Activated CD4-positive, alpha-beta T cell treated with anti-CD3 and anti-CD28 coated beads for 48 hours (primary cell): ENCODE measurements around the gene ADGRD2.

Source experiments
- DNase-seq: peaks from one replicate; pipeline ENCODE4 v3.0.0-alpha.2; 2020

Gene ADGRD2

DNA sequence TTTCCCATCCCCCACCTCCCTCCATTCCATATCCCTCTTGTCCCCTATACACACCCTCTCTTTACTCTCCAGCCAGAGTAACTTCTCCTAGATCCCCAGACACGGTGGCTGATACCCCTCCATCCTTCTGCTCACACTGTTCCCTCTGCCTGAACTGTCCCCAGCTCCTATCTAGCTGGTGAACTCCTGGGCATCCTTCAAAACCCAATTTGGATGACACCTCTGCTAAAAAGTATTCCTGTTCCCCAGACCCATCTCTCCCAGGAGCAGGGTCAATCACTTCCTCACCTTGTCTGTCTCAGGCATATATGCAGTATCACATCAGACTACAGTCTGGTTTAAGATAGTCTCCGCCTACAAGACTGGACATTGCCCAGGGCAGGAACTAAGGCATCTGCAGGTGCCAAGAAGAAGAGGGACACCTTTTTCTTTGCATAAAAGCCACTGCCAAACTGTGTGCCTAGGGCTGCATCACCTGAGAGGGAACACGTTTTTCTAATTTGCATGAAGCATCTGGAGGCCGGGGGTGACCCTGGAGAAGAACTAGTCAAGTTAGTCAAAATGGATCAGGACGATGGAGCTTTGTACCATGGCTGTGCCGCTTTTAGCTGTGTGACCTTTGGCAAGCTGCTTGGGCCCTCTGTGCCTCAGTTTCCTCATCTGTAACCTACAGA is 29.8 kb downstream of the ADGRD2 start:
- DNase-seq, result no peak

DNA sequence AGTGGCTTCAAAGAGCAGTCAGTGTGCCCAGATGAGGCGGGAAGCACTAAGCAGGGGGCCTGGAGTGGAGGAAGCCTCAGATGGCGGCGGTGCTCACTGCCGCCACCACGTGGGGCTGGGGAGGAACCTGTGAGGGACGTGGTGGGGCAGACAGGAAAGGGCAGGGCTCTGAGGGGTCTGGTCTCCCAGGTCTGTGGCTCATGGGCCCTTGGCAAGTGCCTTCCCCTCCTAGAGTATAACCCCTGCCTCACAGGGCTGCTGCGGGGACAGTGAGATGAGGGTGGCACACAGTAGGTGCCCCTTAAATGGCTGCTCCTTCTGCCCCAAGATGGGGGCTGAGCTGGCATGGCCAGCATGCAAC is 30.4 kb downstream of the ADGRD2 start:
- DNase-seq, result no peak

DNA sequence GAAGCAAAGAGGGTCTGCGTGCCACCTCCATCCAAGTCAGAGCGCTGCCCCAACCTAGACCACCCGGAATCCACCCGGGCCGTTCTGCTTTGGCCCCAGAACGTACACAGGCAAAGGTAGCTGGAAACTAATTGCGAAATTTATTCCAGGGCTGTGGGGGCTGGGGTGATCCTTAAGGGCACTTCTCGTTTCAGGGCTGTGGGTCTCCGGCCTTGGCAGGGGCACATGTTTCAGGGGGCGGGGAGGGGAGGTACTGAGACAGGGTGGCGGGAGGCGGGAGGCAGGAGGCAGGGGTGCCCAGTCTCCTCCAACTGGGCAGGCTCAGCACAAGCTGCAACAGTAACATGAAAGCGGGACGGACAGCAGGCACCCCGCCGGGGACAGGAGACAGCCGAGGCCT is 30.9 kb downstream of the ADGRD2 start:
- no peak for DNase-seq

DNA sequence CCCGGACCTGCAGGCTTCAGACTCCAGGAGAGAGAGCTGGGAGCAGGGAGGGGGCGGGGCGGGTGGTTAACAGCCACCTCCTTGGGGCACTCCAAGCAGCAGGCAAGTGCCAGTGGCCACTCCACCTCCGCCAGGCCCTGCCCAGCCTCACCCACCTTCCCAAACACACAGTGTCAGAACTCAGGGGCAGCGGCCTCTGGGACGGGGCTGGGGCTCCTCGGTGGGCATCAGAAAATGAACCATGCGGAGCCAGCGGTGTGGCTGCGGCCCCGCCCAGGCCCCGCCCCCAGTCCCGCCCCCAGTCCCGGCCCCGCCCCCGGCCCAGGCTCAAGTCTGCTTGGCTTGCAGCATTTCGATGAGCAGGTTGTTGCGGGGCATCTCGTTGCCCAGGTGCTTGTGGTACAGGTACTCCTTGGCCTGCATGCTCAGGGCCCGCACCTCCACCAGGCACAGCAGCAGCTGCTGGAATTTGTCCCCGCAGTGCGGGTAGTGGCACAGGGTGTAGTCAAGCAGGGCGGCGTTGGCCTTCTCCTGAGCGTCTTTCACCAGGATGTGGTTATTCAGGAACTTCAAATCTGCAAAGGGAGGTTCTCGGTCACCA is 32.3 kb downstream of the ADGRD2 start:
- DNase-seq, result no peak

DNA sequence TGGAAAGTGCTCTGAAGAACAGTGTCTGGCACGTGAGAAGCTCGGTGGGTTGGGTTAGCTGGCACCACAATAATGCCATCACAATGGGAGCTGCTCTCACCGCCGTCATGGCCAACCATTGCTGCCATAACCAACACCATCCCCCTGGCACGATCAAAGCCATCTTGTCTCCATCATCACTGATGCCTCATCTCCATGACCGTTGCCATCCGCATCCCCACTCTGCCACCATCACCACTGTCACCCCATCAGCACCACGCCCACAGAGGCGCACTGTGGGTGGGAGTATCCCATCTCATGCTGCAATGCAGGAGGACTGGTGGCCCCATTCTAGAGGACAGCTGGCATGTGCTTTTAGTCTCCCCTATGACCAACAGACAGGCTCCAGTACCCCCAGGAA is 33.2 kb downstream of the ADGRD2 start:
- DNase-seq, result no peak

DNA sequence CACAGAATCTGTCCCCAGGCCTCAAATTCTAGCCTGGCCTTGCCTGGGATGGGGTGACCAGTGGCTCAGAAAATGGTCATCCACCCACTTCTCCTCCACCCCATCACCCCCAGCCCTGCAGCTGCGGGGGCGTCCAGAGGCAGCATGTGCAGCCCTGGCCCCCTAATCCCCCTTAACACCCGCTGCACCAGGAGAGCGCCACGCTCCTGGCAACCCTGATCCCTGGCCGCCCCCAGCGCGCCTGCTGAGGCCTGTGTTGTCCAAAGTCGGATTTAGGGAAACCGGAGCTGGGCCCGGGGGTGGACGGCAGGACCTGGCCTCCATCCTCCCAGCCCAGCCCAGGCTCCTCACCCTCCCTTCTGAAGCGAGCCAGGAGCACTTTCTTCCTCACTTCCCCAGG is 35.0 kb downstream of the ADGRD2 start:
- DNase-seq, result no peak

DNA sequence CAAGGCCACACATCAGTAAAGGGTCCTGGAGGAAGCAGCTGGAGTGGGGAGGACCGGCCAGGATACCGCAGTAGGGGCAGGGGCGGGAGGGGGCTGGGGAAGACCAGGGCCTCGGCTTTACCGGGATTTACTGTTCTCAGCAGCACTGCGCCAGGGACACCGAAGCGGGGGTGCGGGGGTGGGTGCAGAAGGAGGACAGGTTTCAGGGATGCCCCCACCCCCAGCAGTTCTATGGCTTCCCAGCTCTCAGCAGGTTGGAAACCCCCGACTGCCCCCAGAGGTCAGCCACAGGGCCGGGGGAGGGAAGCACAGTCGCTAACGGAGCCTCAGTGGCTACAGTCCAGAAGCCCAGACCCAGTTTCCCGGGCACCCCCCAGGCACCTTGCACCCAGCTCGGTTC is 35.7 kb downstream of the ADGRD2 start:
- no peak for DNase-seq

DNA sequence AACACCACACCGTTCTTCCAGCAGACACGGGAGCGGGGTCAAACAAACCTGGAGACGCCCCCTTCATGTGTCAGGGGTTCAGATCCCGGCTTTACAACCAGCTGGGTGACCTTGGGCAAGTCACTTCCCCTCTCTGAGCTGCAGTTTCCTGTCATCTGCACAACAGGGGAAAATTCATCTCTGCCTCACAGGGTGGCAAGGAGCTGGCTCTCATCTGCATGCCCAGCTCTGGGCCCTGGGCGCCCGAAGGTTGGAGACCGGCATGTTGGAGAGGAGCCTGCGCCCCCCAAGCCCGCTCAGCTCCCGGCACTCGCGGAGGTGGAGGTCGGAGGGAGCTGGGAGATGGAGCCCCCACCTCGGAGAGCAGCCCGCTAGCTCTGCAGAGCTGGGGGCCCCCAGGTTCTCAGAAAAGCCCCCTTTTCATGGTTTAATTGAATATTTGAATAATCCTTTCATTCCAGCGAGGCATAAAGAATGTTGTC is 36.6 kb downstream of the ADGRD2 start:
- DNase-seq, result no peak

DNA sequence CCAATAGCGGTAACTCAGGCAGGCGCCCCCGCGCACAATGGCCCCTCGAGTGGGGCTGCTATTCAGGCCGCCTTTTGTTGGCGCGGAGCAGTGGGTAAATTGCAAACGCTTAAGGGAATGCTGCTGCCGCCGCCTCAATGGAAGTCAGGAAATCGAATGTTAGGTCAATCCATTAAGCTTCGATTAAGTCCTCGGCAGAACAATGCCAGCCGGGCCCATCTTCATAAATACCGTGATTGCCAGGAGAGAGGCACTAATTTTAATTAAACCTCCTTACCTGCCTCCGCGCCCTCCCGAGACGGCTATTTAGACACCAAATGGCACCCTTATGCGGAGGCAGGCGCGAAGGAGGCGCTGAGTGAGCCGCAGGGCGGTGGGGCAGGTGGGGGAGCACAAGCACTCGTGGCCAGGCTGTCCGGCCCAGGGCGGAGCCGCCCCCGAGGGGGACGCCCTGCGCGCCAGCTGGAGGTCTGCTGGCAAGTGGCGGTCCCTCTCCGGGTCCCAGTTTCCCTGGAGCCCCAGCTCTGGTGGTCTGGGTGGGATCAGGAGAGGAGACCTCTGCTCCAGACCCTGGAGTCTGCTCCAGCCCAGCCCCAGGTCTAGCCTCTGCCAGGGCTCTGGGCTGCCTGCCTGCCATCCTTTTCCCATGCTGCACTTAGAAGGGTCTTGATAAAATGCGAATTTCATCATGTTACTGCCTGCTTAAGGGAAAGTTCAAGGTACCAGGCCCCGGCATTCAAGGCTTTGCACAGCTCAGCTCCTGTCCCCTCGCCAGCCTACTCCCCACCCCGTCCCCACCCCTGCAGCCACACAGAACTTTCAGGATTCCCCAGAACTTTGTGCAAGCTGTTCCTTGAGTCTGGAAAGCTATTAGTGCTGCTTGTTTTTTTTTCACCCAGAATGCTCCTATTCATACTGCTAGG is 37.3 kb downstream of the ADGRD2 start:
- DNase-seq, result no peak

DNA sequence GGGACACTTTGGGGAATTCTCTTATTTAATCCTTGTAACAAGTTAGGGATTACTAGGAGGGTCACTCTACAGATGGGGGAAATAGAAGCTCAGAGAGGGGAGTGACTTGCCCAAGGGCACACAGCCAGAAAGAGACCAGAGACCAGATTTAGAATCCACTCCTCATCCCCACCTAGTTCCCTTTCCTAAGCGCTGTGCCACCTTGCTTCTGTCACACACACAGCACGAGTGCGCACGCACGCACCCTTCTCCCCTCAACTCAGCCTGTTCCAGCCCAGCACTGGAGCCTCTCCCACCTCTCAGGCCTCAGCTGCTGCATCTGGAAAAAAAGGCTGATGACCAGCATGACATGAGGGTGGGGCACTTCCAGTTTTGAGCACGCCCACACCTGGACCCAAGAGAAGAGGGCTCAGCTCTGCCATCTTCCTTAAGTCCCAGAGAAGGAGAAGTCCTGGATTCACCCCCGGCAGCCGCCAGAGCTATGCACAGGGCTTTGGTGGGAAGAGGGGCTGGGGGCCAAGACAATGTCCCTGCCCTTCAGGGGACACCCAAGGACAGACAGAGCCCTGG is 38.5 kb downstream of the ADGRD2 start:
- DNase-seq, result no peak

DNA sequence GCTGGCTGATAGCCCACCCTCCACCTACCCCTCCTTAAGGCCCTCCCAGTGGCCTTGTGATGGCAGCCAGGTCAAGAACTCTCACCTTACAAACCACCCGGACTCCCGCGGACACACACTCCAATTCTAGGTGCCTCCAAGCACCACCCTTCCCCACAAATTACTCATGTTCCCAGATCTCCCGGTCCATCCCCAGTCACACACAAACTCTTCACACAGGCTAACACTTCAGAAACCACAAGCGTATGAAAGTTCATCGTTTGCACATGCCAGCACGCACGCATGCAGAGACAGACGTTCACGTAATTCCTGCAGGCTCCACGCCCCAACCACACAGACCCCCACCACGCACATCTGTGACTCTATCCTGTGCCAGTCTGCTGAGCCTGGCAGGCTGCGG is 39.0 kb downstream of the ADGRD2 start:
- no peak for DNase-seq

DNA sequence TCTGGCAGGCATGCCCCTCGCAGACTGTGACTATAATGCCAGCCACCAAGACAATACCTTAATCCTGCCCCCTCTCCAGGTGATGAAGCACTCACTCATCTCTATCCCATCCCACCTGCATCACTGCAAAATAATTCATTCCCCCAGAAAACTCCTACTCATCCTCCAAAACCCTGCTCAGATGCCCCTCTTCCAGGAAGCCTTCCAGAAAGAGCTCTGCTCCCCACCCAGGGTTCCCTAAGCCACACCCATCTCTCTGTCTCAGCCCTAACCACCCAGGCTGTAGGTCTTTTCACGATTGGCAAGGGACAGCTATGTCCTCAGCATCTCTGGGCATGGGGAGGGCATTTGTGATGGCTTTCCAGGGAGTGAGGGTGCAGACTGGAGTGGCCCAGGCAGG is 39.8 kb downstream of the ADGRD2 start:
- DNase-seq, result no peak

DNA sequence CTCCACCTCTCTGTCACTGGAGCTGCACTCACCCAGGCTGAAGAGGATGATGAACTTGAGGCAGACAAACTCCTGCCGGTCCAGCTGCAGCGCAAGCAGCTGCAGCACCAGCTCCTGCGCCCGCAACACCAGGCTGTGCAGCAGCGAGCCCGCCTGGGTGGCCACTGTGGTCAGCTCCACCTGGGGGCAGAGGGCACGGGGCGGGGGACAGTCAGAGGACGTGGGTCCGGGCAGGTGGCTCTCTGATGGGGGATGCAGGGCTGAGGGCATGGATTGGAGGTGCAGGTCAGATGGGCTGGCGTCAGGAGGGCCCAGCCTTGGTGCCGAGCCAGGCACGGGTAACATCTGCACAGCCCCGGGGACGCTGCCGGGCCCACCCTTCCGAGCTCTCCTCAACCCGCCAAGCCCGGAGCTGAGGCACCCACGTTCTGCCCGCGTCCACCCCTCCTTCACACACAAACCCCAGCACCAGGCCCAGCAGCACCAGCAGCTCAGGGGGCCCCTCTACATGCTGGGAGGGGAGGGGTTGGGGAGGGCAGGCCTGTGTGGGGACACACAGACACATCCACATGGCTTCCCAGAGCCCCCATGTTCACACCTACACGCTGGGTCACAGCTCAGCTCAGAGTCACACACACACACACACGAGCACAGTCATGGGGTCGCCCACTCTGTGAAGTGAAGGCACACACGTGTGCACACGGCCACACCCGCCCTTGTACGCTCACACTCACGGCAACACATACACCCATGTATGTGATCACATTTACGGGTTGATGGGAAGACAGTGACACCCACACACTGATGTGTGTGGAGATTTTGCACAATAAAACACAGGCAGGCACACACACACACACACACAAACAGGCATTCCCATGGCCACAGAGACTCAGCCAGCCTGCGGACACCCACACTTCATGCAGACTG is 41.1 kb downstream of the ADGRD2 start:
- no peak for DNase-seq

DNA sequence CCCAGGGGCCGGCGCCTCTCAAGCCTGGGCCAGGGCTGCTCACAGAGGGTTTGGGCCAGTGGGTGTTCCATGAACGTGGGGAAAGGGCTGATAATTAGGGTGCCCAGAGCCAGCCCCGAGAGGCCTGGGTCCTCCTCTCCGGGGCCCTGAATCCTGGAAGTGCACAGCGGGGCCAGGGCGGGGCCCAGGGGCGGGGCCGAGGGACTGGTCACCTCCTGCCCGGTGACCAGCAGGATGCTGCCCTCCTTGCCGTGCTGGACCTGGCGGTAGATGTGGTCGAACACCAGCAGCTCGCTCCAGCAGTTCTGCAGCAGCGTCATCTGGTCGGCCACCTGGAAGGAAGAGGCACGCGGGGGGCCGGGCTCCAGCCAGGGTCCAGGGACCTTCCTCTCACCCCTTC is 42.6 kb downstream of the ADGRD2 start:
- no peak for DNase-seq

DNA sequence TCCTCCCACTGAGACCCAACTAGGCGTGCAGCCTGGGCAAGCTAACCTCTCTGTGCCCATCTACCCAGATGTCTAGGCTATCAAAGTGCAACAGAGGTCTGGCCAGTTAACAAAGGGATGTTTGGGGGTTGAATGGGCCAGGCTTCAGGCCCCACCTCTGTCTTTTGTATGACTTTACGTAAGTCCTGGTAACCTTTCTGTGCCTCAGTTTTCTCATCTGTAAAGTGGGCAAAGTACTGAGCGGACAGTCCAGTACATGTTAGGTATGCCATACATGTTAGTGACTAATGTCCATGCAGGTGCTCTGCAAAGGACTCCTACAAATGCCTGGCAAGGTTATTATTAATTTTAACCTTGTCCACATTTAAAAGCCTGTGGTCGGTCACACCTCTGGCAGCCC is 43.0 kb downstream of the ADGRD2 start:
- DNase-seq, result no peak

DNA sequence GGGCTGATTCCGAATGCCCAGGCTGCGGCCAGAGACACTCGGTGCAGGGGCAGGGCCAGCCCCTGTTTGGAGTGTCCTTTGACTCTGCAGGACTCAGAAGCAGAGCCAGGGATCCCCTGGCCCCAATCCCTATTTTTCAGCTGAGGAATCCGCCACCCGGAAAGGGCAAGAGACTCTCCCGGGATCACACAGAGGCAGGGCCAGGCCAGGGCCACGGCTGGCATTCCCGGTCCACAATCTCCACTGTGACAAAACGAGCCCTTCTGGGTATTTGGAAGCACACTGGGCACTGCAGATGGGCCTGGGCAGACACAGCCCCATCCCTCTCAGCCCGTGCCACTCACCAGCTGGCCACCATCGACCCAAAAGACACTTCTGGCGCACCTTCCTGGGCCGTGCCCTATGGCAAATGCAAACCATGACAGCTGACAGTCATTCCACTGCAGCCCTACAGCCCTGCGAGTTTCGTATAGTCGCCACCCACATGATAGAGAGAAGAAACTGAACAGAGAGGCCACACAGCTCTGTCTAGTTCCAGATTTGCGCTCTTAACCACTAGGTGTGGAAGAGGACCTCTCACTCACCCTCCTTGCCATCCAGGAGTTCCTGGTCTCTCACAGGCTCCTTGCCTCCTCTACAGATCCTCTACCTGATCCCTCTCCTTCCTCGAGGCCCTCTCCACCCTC is 43.7 kb downstream of the ADGRD2 start:
- DNase-seq, result no peak

DNA sequence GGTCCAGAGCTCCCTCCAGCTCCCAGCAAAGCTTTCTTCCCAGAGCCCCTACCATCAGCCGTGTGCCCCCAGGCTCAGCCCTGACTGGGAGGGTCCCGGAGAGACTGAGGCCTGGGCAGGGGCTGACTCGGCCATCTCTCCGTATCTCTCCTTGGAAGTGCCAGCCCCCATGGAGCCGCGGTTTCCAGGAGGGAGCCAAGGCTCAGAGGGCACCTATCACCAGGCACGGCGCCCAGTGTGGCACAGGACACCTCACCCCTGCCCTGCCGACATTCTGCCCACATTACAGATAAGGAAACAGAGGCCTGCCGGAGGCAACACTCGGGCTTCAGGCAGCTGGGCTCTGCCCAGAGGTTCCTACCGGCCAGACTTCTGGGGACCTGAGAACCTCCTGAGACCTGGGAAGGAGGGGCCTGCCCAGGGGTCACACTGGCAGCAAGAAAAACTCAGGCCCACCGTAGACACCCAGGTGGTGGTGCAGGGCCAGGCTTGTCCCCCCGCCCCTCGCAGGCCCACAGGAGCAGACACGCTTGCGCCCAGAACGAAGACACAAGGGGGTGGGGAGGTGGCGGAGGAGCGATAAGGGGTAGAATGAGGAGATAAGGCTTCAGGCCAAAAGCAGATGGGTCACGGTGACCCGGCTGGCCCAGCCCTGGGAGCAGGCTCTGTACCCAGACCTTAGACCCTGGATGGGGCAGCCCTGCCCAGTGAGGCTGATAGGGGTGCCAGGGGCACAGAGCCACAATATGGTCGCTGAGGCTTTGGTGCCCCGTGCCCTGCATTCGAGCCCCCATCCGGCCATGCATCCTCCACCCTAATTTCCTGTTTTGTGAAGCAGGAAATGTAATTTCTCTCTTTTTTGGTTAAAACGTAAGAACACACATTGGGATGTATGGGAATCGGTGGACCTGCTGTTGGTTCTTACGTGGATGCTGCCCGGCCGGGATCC is 45.1 kb downstream of the ADGRD2 start:
- DNase-seq, result no peak

DNA sequence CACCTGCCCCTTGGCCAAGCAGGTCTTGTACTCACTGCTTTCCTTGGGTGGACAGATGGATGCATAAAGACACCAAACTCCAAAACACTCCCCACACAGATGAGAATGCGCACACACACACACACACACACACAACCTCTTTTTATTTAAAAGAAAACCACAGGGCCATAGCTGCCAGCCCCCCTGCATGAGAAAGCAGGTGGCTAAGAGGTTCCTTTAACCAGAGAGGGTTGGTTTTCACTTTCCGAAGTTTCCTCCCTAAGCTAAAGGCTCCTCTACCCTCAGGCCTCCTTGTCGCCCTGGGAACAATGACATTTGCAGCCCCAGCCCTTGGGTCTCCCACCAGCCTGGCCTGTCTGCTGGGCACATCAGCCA is 45.8 kb downstream of the ADGRD2 start:
- no peak for DNase-seq

DNA sequence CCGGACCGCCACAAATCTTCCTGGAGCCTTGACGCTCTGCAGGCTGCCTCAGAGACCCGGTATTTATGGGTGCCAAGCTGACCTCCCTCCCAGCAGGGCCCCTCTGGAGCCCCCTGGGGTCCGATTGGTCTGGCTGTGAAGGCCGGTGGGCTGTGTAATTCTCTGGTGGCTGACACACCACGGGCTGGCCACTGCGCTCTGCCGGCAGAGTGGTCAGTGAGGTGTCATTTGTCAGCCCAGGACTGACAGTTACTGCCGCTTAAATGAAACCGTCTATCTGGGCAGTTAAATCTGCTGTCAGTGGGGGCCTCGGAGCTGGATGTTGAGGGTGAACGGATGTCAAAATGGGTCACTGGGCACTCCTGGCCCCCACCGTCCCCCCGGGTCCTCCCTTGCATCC is 46.2 kb downstream of the ADGRD2 start:
- DNase-seq, result no peak

DNA sequence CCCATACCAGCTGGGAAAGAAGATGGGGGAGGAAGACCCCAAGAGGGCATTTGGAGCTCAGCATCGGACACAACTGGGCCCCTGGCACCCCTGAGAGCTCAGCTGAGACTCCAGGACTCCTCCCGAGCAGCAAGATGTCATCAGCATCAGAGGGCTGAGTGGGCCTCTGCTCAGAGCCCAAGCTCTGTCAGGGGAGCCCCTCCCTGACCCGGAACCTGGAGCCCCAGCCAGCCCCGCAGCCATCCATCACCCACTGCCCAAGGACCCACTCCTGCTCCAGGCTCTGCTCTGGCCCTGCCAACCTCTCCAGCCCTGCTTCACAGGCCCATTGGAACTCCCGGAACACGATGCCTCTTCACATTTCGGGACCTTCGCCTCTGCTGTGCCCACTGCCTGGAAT is 47.2 kb downstream of the ADGRD2 start:
- DNase-seq, result no peak

DNA sequence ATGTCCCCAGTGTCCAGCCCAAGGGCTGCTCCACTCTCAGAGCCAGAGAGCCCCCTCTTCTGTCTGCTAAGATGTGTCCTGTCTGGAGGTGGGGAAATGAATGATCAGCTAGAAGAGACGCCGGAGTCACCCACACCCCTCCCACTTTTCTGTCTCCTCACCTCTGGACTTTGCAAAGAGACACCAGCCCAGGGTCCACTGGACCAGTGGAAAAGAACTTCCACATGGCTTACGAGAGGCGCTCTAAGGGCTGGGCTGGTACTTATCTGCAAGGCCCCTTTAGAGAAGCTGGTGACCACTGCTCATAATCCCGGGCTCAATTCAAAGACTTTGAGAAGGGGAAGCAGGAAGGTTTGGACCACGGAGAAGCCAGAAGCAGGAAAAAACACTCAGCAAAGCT is 47.8 kb downstream of the ADGRD2 start:
- no peak for DNase-seq
